ENCODE results near the gene S100P.
A peak's percentile ranks its signal among the peaks of the same experiment; 100 is the strongest.
"Not testable (repeated sequence)": the region's sequence is repeated elsewhere in the genome, so short reads cannot be mapped to it uniquely, and the experiment has no call there.

Gene S100P

GRCh38 chr4:6699903-6700302 is 6.2 kb downstream of the S100P start:
- no peak for DNase-seq

GRCh38 chr4:6701371-6701770 is 7.7 kb downstream of the S100P start:
- peak; percentile 76 for DNase-seq

- no peak for DNase-seq
Observed at GRCh38 chr4:6702761-6703160, 9.1 kb downstream of the S100P start.

GRCh38 chr4:6703786-6704185 is 10.1 kb downstream of the S100P start:
- peak; percentile 35 for DNase-seq

GRCh38 chr4:6705646-6706045 is 12.0 kb downstream of the S100P start:
- DNase-seq, result peak; percentile 38

- DNase-seq, result no peak
Observed at GRCh38 chr4:6706173-6706572, 12.5 kb downstream of the S100P start.

- peak; percentile 98 for DNase-seq
Observed at GRCh38 chr4:6709230-6710114, 15.8 kb downstream of the S100P start, which contains the start of gene MRFAP1L1. Gene MRFAP1L1 (minus strand): TSS chr4:6709865. CDS start chr4:6709629, 236 bp downstream.

GRCh38 chr4:6710282-6710681 is 16.6 kb downstream of the S100P start:
- DNase-seq, result no peak

GRCh38 chr4:6710996-6711395 is 17.3 kb downstream of the S100P start:
- DNase-seq, result no peak

- DNase-seq, result no peak
Observed at GRCh38 chr4:6714954-6715353, 21.3 kb downstream of the S100P start.

- DNase-seq, result no peak
Observed at GRCh38 chr4:6715704-6716017, 22.0 kb downstream of the S100P start.

- peak; percentile 91 for DNase-seq
Observed at GRCh38 chr4:6716018-6716911, 22.6 kb downstream of the S100P start, which contains the start of gene BLOC1S4. Gene BLOC1S4 (plus strand): TSS chr4:6716174. CDS start chr4:6716210, 36 bp downstream.

- DNase-seq, result no peak
Observed at GRCh38 chr4:6716958-6717655, 23.4 kb downstream of the S100P start.

GRCh38 chr4:6718932-6719610 is 25.4 kb downstream of the S100P start:
- DNase-seq, result no peak

- no peak for DNase-seq
Observed at GRCh38 chr4:6719611-6720179, 26.0 kb downstream of the S100P start.

GRCh38 chr4:6720202-6720699 is 26.6 kb downstream of the S100P start:
- peak; percentile 89 for DNase-seq

- DNase-seq, result no peak
Observed at GRCh38 chr4:6721121-6721520, 27.4 kb downstream of the S100P start.

GRCh38 chr4:6722891-6723290 is 29.2 kb downstream of the S100P start:
- no peak for DNase-seq

GRCh38 chr4:6723851-6724250 is 30.2 kb downstream of the S100P start:
- no peak for DNase-seq

- no peak for DNase-seq
Observed at GRCh38 chr4:6724421-6725111, 30.9 kb downstream of the S100P start.

GRCh38 chr4:6725427-6725961 is 31.8 kb downstream of the S100P start:
- DNase-seq, result not testable (repeated sequence)

All from activated CD4-positive, alpha-beta T cell treated with anti-CD3 and anti-CD28 coated beads for 48 hours (primary cell).